GM20431 (cell line): ENCODE measurements around the gene TWNK.

Experiments used
- in situ Hi-C: fragments of 300-500 bp; cut with MseI, MboI; formaldehyde crosslinking; loops from one replicate; pipeline ENCODE4 v1.15.0; 2020; ENCODE audit warnings: low sequenced_read_pairs; ENCODE audit not compliant: unreplicated experiment

The TWNK gene

DNA sequence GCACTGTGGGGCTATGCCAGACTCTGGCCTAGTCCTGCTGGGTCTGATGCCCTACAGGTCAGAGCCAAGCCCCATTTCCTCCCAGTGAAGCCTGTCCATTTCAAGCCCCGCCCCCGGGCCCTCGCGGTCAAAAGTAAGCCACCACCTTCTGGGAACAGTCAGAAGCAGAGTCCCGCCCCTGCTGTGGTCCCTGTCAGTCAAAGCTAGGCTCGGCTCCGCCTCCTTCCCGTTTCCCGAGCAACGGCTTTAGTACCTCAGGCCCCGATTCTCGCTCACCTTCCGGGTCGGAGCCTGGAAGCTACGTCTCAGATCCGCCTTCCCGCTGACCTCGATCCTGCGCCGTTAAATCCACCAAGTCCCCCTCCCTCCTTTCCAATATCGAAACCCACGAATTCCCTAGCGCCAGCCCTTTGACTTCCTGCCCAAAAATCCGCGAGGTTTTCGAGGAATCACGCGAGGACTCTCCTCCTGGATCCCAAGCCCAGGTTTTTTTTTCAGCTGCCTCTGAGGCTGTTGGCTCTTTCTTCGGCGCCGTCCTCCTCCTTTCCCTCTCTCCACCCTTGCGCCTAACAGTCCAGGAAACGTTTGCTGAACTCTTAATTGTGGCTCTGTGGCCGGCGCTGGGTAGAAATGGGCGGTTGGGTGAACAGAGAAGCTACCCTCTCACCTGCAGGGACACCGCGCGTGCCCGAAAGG is 55.5 kb downstream of the TWNK start:
- in situ Hi-C loops: no loop called here

DNA sequence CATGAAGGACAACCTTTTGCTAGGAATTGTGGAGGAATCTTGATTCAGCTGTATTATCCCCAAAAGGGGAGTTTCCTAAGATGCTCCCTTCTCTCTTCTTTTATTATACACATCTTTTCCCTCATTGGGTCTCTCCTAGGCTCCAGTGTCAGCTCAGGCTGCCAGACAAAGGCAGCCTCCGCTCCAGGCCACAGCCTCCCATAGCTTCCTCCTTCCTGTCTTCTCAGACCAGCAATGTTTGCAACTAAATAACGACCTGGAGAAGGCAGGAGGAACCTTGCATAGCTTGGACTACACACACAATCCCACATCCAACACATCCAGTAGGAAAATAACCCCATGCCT is 56.0 kb downstream of the TWNK start:
- in situ Hi-C loops: no loop called here
